ENCODE data around the gene PLEKHM3. TPM values are rescaled to one million over a fixed set of nuclear protein-coding genes. Genes with fewer than 3 reads are reported as not detected.

The PLEKHM3 gene
- total and polyA plus RNA-seq, 2 of the 13 experiments (the other 11 are each of a cell fraction or from before 2014, with no cell fraction given) = 4.5 to 4.7 TPM

GRCh38 chr2:207815254-207815653 is 210.1 kb downstream of the PLEKHM3 start (continued):
- TF ChIP-seq USF2 (IDR thresholded peaks at IDR 0.05; ENCODE audit: low read depth, low read length) (no peak), USF2 (CRISPR knock-in tag; IDR thresholded peaks at IDR 0.05; ENCODE audit: borderline replicate concordance) (no peak), ZNF275 (CRISPR knock-in tag; IDR thresholded peaks at IDR 0.05; ENCODE audit: borderline replicate concordance) (0 out of 2 replicates have a peak, but pooled peaks have one; percentile 31), ZSCAN22 (CRISPR knock-in tag; IDR thresholded peaks at IDR 0.05) (no peak), ZNF687 (CRISPR knock-in tag; IDR thresholded peaks at IDR 0.05) (no peak), MEIS2 (CRISPR knock-in tag; IDR thresholded peaks at IDR 0.05) (no peak), EZH2 (conservative IDR thresholded peaks at IDR 0.05; ENCODE audit: low read depth, low read length) (no peak), GLI4 (CRISPR knock-in tag; IDR thresholded peaks at IDR 0.05; ENCODE audit: borderline replicate concordance) (no peak), NFATC3 (CRISPR knock-in tag; IDR thresholded peaks at IDR 0.05) (no peak), ZBTB4 (CRISPR knock-in tag; IDR thresholded peaks at IDR 0.05; ENCODE audit: borderline replicate concordance) (no peak), SNAI1 (CRISPR knock-in tag; IDR thresholded peaks at IDR 0.05; ENCODE audit: borderline replicate concordance) (no peak), PPARG (CRISPR knock-in tag; conservative IDR thresholded peaks at IDR 0.05) (peak; percentile 40; the same call in 1 of the 2 replicates), TOE1 (CRISPR knock-in tag; IDR thresholded peaks at IDR 0.05) (no peak), ZMAT3 (CRISPR knock-in tag; conservative IDR thresholded peaks at IDR 0.05) (no peak), PHF20 (CRISPR knock-in tag; IDR thresholded peaks at IDR 0.05) (no peak), ZBTB3 (CRISPR knock-in tag; IDR thresholded peaks at IDR 0.05; ENCODE audit: borderline replicate concordance, low read depth) (no peak)

Measured in HepG2 (cell line).